Mesenchymal stem cell (in vitro differentiated cells and primary cell): ENCODE measurements around the gene N4BP3.

ENCODE experiments used
- DNase-seq: peaks from one replicate; pipeline ENCODE4 v3.0.0-alpha.2; 2013
- H2AFZ ChIP-seq: one replicate; pipeline ENCODE4 v1.6.1; 2013; ENCODE audit warnings: low read depth, mild to moderate bottlenecking, control low read depth, inconsistent platforms, low read length, moderate library complexity
- H2AK5ac ChIP-seq: 2 replicates; pipeline ENCODE4 v1.6.1; 2013; ENCODE audit warnings: low read length, moderate library complexity, mild to moderate bottlenecking, inconsistent platforms; ENCODE audit not compliant: severe bottlenecking
- H2BK120ac ChIP-seq: one replicate; pipeline ENCODE4 v1.6.1; 2013; ENCODE audit warnings: low read depth, mild to moderate bottlenecking, inconsistent platforms, low read length, moderate library complexity
- H2BK12ac ChIP-seq, 2 experiments: one replicate each; pipeline ENCODE4 v1.6.1; 2013; ENCODE audit warnings: inconsistent platforms in 2 of 2, low read length in 2 of 2, mild to moderate bottlenecking in 2 of 2, moderate library complexity in 2 of 2, control low read depth in 1 of 2
- H2BK15ac ChIP-seq: one replicate; pipeline ENCODE4 v1.6.1; 2013; ENCODE audit warnings: mild to moderate bottlenecking, low read depth, inconsistent platforms; ENCODE audit not compliant: poor library complexity, severe bottlenecking
- H2BK5ac ChIP-seq: 2 replicates; pipeline ENCODE4 v1.6.1; 2013; ENCODE audit warnings: low read depth, mild to moderate bottlenecking, low read length, control low read depth, inconsistent platforms; ENCODE audit not compliant: poor library complexity, severe bottlenecking
- H3K14ac ChIP-seq, 2 experiments: one replicate each; pipeline ENCODE4 v1.6.1; 2013; ENCODE audit warnings: inconsistent platforms in 2 of 2, low read length in 2 of 2, control low read depth in 1 of 2, mild to moderate bottlenecking in 1 of 2, moderate library complexity in 1 of 2
- H3K18ac ChIP-seq, 2 experiments: one replicate each; pipeline ENCODE4 v1.6.1; 2013; ENCODE audit warnings: inconsistent platforms in 2 of 2, low read length in 2 of 2, control low read depth in 1 of 2, low read depth in 1 of 2, mild to moderate bottlenecking in 1 of 2
- H3K23ac ChIP-seq, 2 experiments: one replicate each; pipeline ENCODE4 v1.6.1; 2013; ENCODE audit warnings: inconsistent platforms in 2 of 2, low read length in 2 of 2, mild to moderate bottlenecking in 2 of 2, moderate library complexity in 2 of 2, control low read depth in 1 of 2
- H3K27ac ChIP-seq: 2 replicates; pipeline ENCODE4 v1.5.1; 2013; ENCODE audit warnings: mild to moderate bottlenecking, moderate library complexity, low read length, control low read depth, inconsistent platforms; ENCODE audit not compliant: poor library complexity, severe bottlenecking
- H3K27me3 ChIP-seq, 2 experiments: 2 replicates each; pipeline versions ENCODE4 v1.6.1 to v1.7.0; 2013; ENCODE audit warnings: low read length in 2 of 2, mild to moderate bottlenecking in 2 of 2, moderate library complexity in 2 of 2, control low read depth in 1 of 2, inconsistent platforms in 1 of 2; ENCODE audit not compliant: control insufficient read depth in 1 of 2, insufficient read depth in 1 of 2
- H3K36me3 ChIP-seq, 2 experiments: 2 replicates each; pipeline versions ENCODE4 v1.6.1 to v1.7.0; 2013; ENCODE audit warnings: low read length in 2 of 2, control low read depth in 1 of 2, inconsistent platforms in 1 of 2, low read depth in 1 of 2, mild to moderate bottlenecking in 1 of 2; ENCODE audit not compliant: insufficient read depth in 2 of 2, control insufficient read depth in 1 of 2
- H3K4ac ChIP-seq, 2 experiments: one replicate each; pipeline ENCODE4 v1.6.1; 2013; ENCODE audit warnings: inconsistent platforms in 2 of 2, low read length in 2 of 2, mild to moderate bottlenecking in 2 of 2, moderate library complexity in 2 of 2, control low read depth in 1 of 2, low read depth in 1 of 2
- H3K4me1 ChIP-seq: 2 replicates; pipeline ENCODE4 v1.6.1; 2013; ENCODE audit warnings: low read depth, low read length, control low read depth; ENCODE audit not compliant: control insufficient read depth, insufficient read depth
- H3K4me2 ChIP-seq: 2 replicates; pipeline ENCODE4 v1.6.1; 2013; ENCODE audit warnings: low read length, mild to moderate bottlenecking, inconsistent platforms; ENCODE audit not compliant: poor library complexity, severe bottlenecking
- H3K4me3 ChIP-seq, 2 experiments: 2 replicates each; pipeline versions ENCODE4 v1.5.1 to v1.7.0; 2013; ENCODE audit warnings: low read length in 2 of 2, mild to moderate bottlenecking in 2 of 2, control low read depth in 1 of 2, low read depth in 1 of 2; ENCODE audit not compliant: insufficient read depth in 1 of 2
- H3K79me1 ChIP-seq: replicated peaks from 2 replicates; pipeline ENCODE4 v1.6.1; 2013; ENCODE audit warnings: mild to moderate bottlenecking, control low read depth, low read length, inconsistent platforms; ENCODE audit not compliant: poor library complexity, severe bottlenecking
- H3K9ac ChIP-seq: 2 replicates; pipeline ENCODE4 v1.7.0; 2013; ENCODE audit warnings: mild to moderate bottlenecking, low read length, moderate library complexity
- H3K9me3 ChIP-seq: 2 replicates; pipeline ENCODE4 v1.7.0; 2013; ENCODE audit warnings: mild to moderate bottlenecking, low read length; ENCODE audit not compliant: control insufficient read depth
- H4K8ac ChIP-seq: one replicate; pipeline ENCODE4 v1.6.1; 2013; ENCODE audit warnings: inconsistent platforms, mild to moderate bottlenecking, low read length, moderate library complexity
- H4K91ac ChIP-seq: one replicate; pipeline ENCODE4 v1.6.1; 2013; ENCODE audit warnings: mild to moderate bottlenecking, low read length, inconsistent platforms
- WGBS: methylation state at CpG from one replicate; pipeline ENCODE4 v1.1.7; 2013; ENCODE audit warnings: mixed read lengths; 5-methylcytosine and 5-hydroxymethylcytosine counted together

N4BP3 gene

GRCh38 chr5:178110511-178110910, 2.8 kb upstream of the N4BP3 start:
- Histone ChIP-seq H3K4me3 (no peak overlapping the region), H2AFZ (no peak overlapping the region), H3K9me3 (peaks cover 3% of the 10 kb centered on the region), H3K79me1 (no peaks in the 10 kb centered on the region), H3K9ac (no peak overlapping the region), H3K23ac (no peak overlapping the region), H2AK5ac (no peak overlapping the region), H3K36me3 (no peaks in the 10 kb centered on the region), H4K91ac (no peak overlapping the region), H3K4me1 (peaks cover 23% of the 10 kb centered on the region), H3K18ac (no peak overlapping the region), H2BK15ac (no peak overlapping the region), H4K8ac (no peak overlapping the region), H2BK12ac (no peak overlapping the region), H3K27ac (no peak overlapping the region), H3K4me2 (no peak overlapping the region), H2BK120ac (no peak overlapping the region), H3K14ac (no peak overlapping the region), H3K4ac (no peak overlapping the region), H2BK5ac (no peak overlapping the region), H3K27me3 (peaks cover 22 to 46% of the 10 kb centered on the region in 2 experiments)
- DNase-seq = no peak
- WGBS = 86% methylated on average over 9 of the region's 9 CpGs

- H3K27ac ChIP-seq = no peak overlapping the region
- 55% methylated on average over 3 of the region's 3 CpGs for WGBS
- H3K4me2 ChIP-seq = no peak overlapping the region
- peaks cover 30% of the 10 kb centered on the region for H3K4me1 ChIP-seq
- H3K4me3 ChIP-seq = no peak overlapping the region
- no peak overlapping the region for H3K18ac ChIP-seq
- no peak overlapping the region for H2AFZ ChIP-seq
- no peaks in the 10 kb centered on the region for H3K36me3 ChIP-seq
- H2BK15ac ChIP-seq = no peak overlapping the region
- no peak overlapping the region for H2BK5ac ChIP-seq
- no peak overlapping the region for H3K4ac ChIP-seq
- H4K8ac ChIP-seq = no peak overlapping the region
- no peak overlapping the region for H2BK12ac ChIP-seq
- H3K79me1 ChIP-seq = no peaks in the 10 kb centered on the region
- H3K9ac ChIP-seq = no peak overlapping the region
- no peak overlapping the region for H2AK5ac ChIP-seq
- H4K91ac ChIP-seq = no peak overlapping the region
- peaks cover 29 to 54% of the 10 kb centered on the region in 2 experiments for H3K27me3 ChIP-seq
- no peak overlapping the region for H3K14ac ChIP-seq
- peak; percentile 23 for DNase-seq
- peaks cover 3% of the 10 kb centered on the region for H3K9me3 ChIP-seq
- H3K23ac ChIP-seq = no peak overlapping the region
- H2BK120ac ChIP-seq = no peak overlapping the region
Observed at GRCh38 chr5:178111925-178112324, 1.4 kb upstream of the N4BP3 start.

GRCh38 chr5:178112545-178112944, 787 bp upstream of the N4BP3 start:
- Histone ChIP-seq H3K27me3 (peaks cover 27 to 57% of the 10 kb centered on the region in 2 experiments), H2BK15ac (no peak overlapping the region), H3K14ac (no peak overlapping the region), H3K9me3 (peaks cover 3% of the 10 kb centered on the region), H4K91ac (no peak overlapping the region), H3K27ac (no peak overlapping the region), H3K79me1 (no peaks in the 10 kb centered on the region), H2BK5ac (no peak overlapping the region), H3K4me1 (peaks cover 30% of the 10 kb centered on the region), H3K4ac (no peak overlapping the region), H3K23ac (no peak overlapping the region), H2AFZ (no peak overlapping the region), H3K36me3 (no peaks in the 10 kb centered on the region), H2BK120ac (no peak overlapping the region), H2AK5ac (no peak overlapping the region), H2BK12ac (no peak overlapping the region), H3K4me2 (no peak overlapping the region), H4K8ac (no peak overlapping the region), H3K4me3 (no peak overlapping the region), H3K9ac (no peak overlapping the region), H3K18ac (no peak overlapping the region)
- DNase-seq = no peak
- WGBS = 99% methylated on average over 5 of the region's 5 CpGs

GRCh38 chr5:178113841-178114324, 551 bp downstream of the N4BP3 start:
- Histone ChIP-seq H3K27ac (no peak overlapping the region), H3K9ac (no peak overlapping the region), H4K91ac (no peak overlapping the region), H3K4ac (no peak overlapping the region), H3K27me3 (peaks cover 27 to 58% of the 10 kb centered on the region in 2 experiments), H3K18ac (no peak overlapping the region), H3K4me2 (peak overlapping the region; percentile 94), H2BK15ac (no peak overlapping the region), H3K9me3 (peaks cover 3% of the 10 kb centered on the region), H3K4me3 (peak overlapping the region in 1 of 2 experiments; percentile 61), H3K14ac (peak overlapping the region in 1 of 2 experiments; percentile 47), H2BK120ac (no peak overlapping the region), H3K79me1 (no peaks in the 10 kb centered on the region), H2AFZ (no peak overlapping the region), H4K8ac (peak overlapping the region; percentile 39), H2AK5ac (no peak overlapping the region), H3K23ac (no peak overlapping the region), H3K4me1 (peaks cover 30% of the 10 kb centered on the region), H2BK12ac (no peak overlapping the region), H2BK5ac (no peak overlapping the region), H3K36me3 (no peaks in the 10 kb centered on the region)
- 1% methylated on average over 40 of the region's 41 CpGs for WGBS
- DNase-seq = no peak
